IMR-90 (cell line): Measurements from ENCODE around the gene OGFOD3. TPM values are rescaled to one million over a fixed set of nuclear protein-coding genes. Genes with fewer than 3 reads are reported as not detected.

Experiments used
- ATAC-seq: fragments of 200-7000 bp; cut with Tn5 transposase; 2 replicates; pipeline ENCODE4 v1.9.1; 2020; ENCODE audit warnings: low read depth, mild to moderate bottlenecking, moderate library complexity
- BruUV-seq: library from RNA; stranded (reverse); fragments of 400-500 nt; replicated peaks from 2 replicates; lab custom pipeline; 2021; lab: Mats Ljungman, UMichigan
- CTCF ChIA-PET: fragments of 300-600 bp; formaldehyde crosslinking; extraction: SDS; loops from one replicate; lab custom pipeline; 2021; ENCODE audit warnings: antibody characterized with exemption; lab: Yijun Ruan, JAX
- POLR2A ChIA-PET: fragments of 300-600 bp; sonication (Branson Sonifier 250); formaldehyde crosslinking; loops from one replicate; lab custom pipeline; 2022; ENCODE audit warnings: antibody characterized with exemption; ENCODE audit not compliant: unreplicated experiment; lab: Charles Lee
- DNase-seq: peaks from one replicate; pipeline ENCODE4 v3.0.0; 2013
- H2AFZ ChIP-seq: replicated peaks from 2 replicates; pipeline ENCODE3; 2013; ENCODE audit warnings: low read length, mild to moderate bottlenecking; ENCODE audit not compliant: poor library complexity
- H2AK5ac ChIP-seq: 2 replicates; pipeline ENCODE4 v1.6.1; 2013; ENCODE audit warnings: low read depth, low read length, inconsistent platforms
- H2AK9ac ChIP-seq: replicated peaks from 2 replicates; pipeline ENCODE3; 2013; ENCODE audit warnings: mild to moderate bottlenecking, low read depth, low read length, moderate library complexity; ENCODE audit not compliant: poor library complexity
- H2BK120ac ChIP-seq: 2 replicates; pipeline ENCODE4 v1.6.1; 2013; ENCODE audit warnings: low read depth, low read length, inconsistent platforms
- H2BK15ac ChIP-seq: 3 replicates; pipeline ENCODE4 v1.6.1; 2013; ENCODE audit warnings: low read depth, low read length, inconsistent platforms
- H2BK20ac ChIP-seq: 2 replicates; pipeline ENCODE4 v1.6.1; 2013; ENCODE audit warnings: low read depth, mild to moderate bottlenecking, inconsistent platforms, low read length, moderate library complexity
- H2BK5ac ChIP-seq: 2 replicates; pipeline ENCODE4 v1.6.1; 2013; ENCODE audit warnings: mild to moderate bottlenecking, low read depth, low read length, inconsistent platforms; ENCODE audit not compliant: poor library complexity, severe bottlenecking
- H3K14ac ChIP-seq: replicated peaks from 2 replicates; pipeline ENCODE4 v1.6.1; 2013; ENCODE audit warnings: low read depth, low read length, inconsistent platforms
- H3K18ac ChIP-seq: 2 replicates; pipeline ENCODE4 v1.6.1; 2013; ENCODE audit warnings: low read depth, low read length, control low read depth
- H3K23ac ChIP-seq: 2 replicates; pipeline ENCODE4 v1.6.1; 2013; ENCODE audit warnings: low read depth, low read length, inconsistent platforms
- H3K27ac ChIP-seq: 2 replicates; pipeline ENCODE4 v1.5.1; 2013; ENCODE audit warnings: mild to moderate bottlenecking, control low read depth, low read length; ENCODE audit not compliant: insufficient read depth
- H3K27me3 ChIP-seq: 2 replicates; pipeline ENCODE4 v1.6.1; 2013; ENCODE audit warnings: low read length; ENCODE audit not compliant: control insufficient read depth, insufficient read depth
- H3K36me3 ChIP-seq: 2 replicates; pipeline ENCODE4 v1.6.1; 2013; ENCODE audit warnings: low read length, mixed read lengths; ENCODE audit not compliant: control insufficient read depth, insufficient read depth
- H3K4ac ChIP-seq: 2 replicates; pipeline ENCODE4 v1.6.1; 2013; ENCODE audit warnings: low read depth, low read length, inconsistent platforms
- H3K4me1 ChIP-seq: 2 replicates; pipeline ENCODE4 v1.6.1; 2013; ENCODE audit warnings: low read length, mixed read lengths; ENCODE audit not compliant: control insufficient read depth, insufficient read depth
- H3K4me2 ChIP-seq: 2 replicates; pipeline ENCODE4 v1.6.1; 2013; ENCODE audit warnings: low read depth, mild to moderate bottlenecking, control low read depth, low read length, moderate library complexity
- H3K4me3 ChIP-seq: 2 replicates; pipeline ENCODE4 v1.5.1; 2013; ENCODE audit warnings: low read depth, mild to moderate bottlenecking, control low read depth, low read length, moderate library complexity; ENCODE audit not compliant: insufficient read depth
- H3K56ac ChIP-seq: 2 replicates; pipeline ENCODE4 v1.6.1; 2013; ENCODE audit warnings: low read length, inconsistent platforms; ENCODE audit not compliant: insufficient read depth; ENCODE audit errors: extremely low read depth
- H3K79me1 ChIP-seq, 2 experiments: 2 replicates each; pipeline ENCODE4 v1.6.1; 2013; ENCODE audit warnings: low read length in 2 of 2, inconsistent platforms in 1 of 2, low read depth in 1 of 2
- H3K9ac ChIP-seq: 2 replicates; pipeline ENCODE4 v1.6.1; 2013; ENCODE audit warnings: low read depth, low read length, control low read depth
- H3K9me1 ChIP-seq: 2 replicates; pipeline ENCODE4 v1.6.1; 2013; ENCODE audit warnings: low read length, inconsistent platforms; ENCODE audit not compliant: insufficient read depth
- H3K9me3 ChIP-seq: 2 replicates; pipeline ENCODE4 v1.6.1; 2013; ENCODE audit warnings: low read length; ENCODE audit not compliant: control insufficient read depth, insufficient read depth
- H4K20me1 ChIP-seq: 2 replicates; pipeline ENCODE4 v1.6.1; 2013; ENCODE audit warnings: low read length, inconsistent platforms; ENCODE audit not compliant: insufficient read depth
- H4K5ac ChIP-seq: 2 replicates; pipeline ENCODE4 v1.6.1; 2013; ENCODE audit warnings: mild to moderate bottlenecking, low read depth, low read length, control low read depth
- H4K8ac ChIP-seq, 2 experiments: 2 replicates each; pipeline ENCODE4 v1.6.1; 2013; ENCODE audit warnings: low read depth in 2 of 2, low read length in 2 of 2, control low read depth in 1 of 2, inconsistent platforms in 1 of 2
- H4K91ac ChIP-seq: 2 replicates; pipeline ENCODE4 v1.6.1; 2013; ENCODE audit warnings: low read depth, low read length, inconsistent platforms; ENCODE audit not compliant: insufficient read depth
- BHLHE40 ChIP-seq: fragments of 150-350 bp; IDR thresholded peaks from 2 replicates; pipeline ENCODE4 v1.6.1; 2016; ENCODE audit warnings: mild to moderate bottlenecking, low read depth, low read length
- CHD1 ChIP-seq: IDR thresholded peaks from 2 replicates; pipeline ENCODE4 v1.6.1; 2012; ENCODE audit warnings: low read depth, low read length, improper control_type of control experiment
- NFE2L2 ChIP-seq: fragments of 150-350 bp; IDR thresholded peaks from 2 replicates; pipeline ENCODE4 v1.6.1; 2016; ENCODE audit warnings: low read depth, mild to moderate bottlenecking, low read length
- POLR2A ChIP-seq: IDR thresholded peaks from 2 replicates; pipeline ENCODE4 v1.6.1; 2012; ENCODE audit warnings: mild to moderate bottlenecking, low read depth, low read length
- WGBS, 2 experiments: methylation state at CpG; one replicate each; pipeline versions ENCODE4 v1.1.5 to v1.1.7; 2013; ENCODE audit warnings: missing lambda C conversion rate in 2 of 2; ENCODE audit not compliant: insufficient read length in 1 of 2; ENCODE audit errors: extremely low coverage in 2 of 2; 5-methylcytosine and 5-hydroxymethylcytosine counted together
- dilution Hi-C: fragments of 300-500 bp; cut with HindIII; formaldehyde crosslinking; loops from one replicate; pipeline ENCODE4 v1.14.3; 2018; ENCODE audit warnings: low sequenced_read_pairs; ENCODE audit not compliant: unreplicated experiment
- in situ Hi-C: fragments of 300-500 bp; cut with MboI; formaldehyde crosslinking; loops from 3 replicates; pipeline ENCODE4 v1.14.3; 2019; ENCODE audit warnings: low sequenced_read_pairs, inconsistent platforms, mixed read lengths
- intact Hi-C: fragments of 100-400 bp; cut with micrococcal nuclease; formaldehyde crosslinking; loops from 2 replicates; pipeline ENCODE4 v1.10.0; 2022
- polyA plus RNA-seq, 3 experiments: library from polyadenylated mRNA; depleted of rRNA; stranded (reverse); fragments of >200 nt; gene quantifications; 2 replicates each; pipeline ENCODE4 v1.2.3, GENCODE V29; 2012; ENCODE audit warnings: low replicate concordance in 1 of 3
- total RNA-seq: library from RNA; depleted of rRNA; stranded (reverse); fragments of >200 nt; gene quantifications from 2 replicates; pipeline ENCODE4 v1.2.3, GENCODE V29; 2012

OGFOD3 gene
- total and polyA plus RNA-seq, 2 of the 4 experiments (the other 2 are of a cell fraction), result 25.3 to 33.4 TPM

GRCh38 chr17:82397449-82398335 lies 20.7 kb downstream of the OGFOD3 start:
- H3K4me3 ChIP-seq, result no peak overlapping the region
- H3K4me1 ChIP-seq, result peaks cover 12% of the 10 kb centered on the region
- DNase-seq (no peak), ATAC-seq (no peak)
- no peak for TF ChIP-seq POLR2A
- TF ChIP-seq NFE2L2, result no peak
- no peak for TF ChIP-seq BHLHE40
- TF ChIP-seq CHD1, result no peak
- no peaks in the 10 kb centered on the region for H3K9me1 ChIP-seq
- H2BK15ac ChIP-seq, result no peak overlapping the region
- POLR2A ChIA-PET, result no interaction called here
- peaks cover 3% of the 10 kb centered on the region; the same call in 1 of the 2 replicates for H3K36me3 ChIP-seq
- H2AFZ ChIP-seq, result no peak overlapping the region
- CTCF ChIA-PET, result no interaction called here
- peak overlapping the region; percentile 56; the same call in 1 of the 2 replicates for H2AK5ac ChIP-seq
- H3K27me3 ChIP-seq, result no peaks in the 10 kb centered on the region
- H3K23ac ChIP-seq, result no peak overlapping the region
- no peak overlapping the region for H3K56ac ChIP-seq
- intact Hi-C loops (no loop called here), dilution Hi-C loops (no loop called here), in situ Hi-C loops (no loop called here)
- WGBS, 2 experiments, result 87% methylated on average over 6 of the region's 38 CpGs; no CpG with 5 or more reads in 1 of the 2 experiments
- no peak overlapping the region for H3K18ac ChIP-seq
- no peak overlapping the region for H3K9ac ChIP-seq
- no peaks in the 10 kb centered on the region for H3K9me3 ChIP-seq
- peak overlapping the region; percentile 0 for H2AK9ac ChIP-seq
- H4K20me1 ChIP-seq, result peaks cover 7% of the 10 kb centered on the region
- H4K5ac ChIP-seq, result no peak overlapping the region
- H3K14ac ChIP-seq, result no peak overlapping the region
- no peak overlapping the region for H3K27ac ChIP-seq
- H4K8ac ChIP-seq, result no peak overlapping the region
- no TSS peak for BruUV-seq
- H2BK20ac ChIP-seq, result no peak overlapping the region
- H3K4ac ChIP-seq, result no peak overlapping the region; the same call in 1 of the 2 replicates
- H2BK120ac ChIP-seq, result no peak overlapping the region
- no peak overlapping the region for H2BK5ac ChIP-seq
- H4K91ac ChIP-seq, result no peak overlapping the region
- no peak overlapping the region for H3K4me2 ChIP-seq
- H3K79me1 ChIP-seq, result no peaks in the 10 kb centered on the region
